ENCODE data around the gene PDE5A. TPM values are rescaled to one million over a fixed set of nuclear protein-coding genes. Genes with fewer than 3 reads are reported as not detected.

The PDE5A gene
- polyA plus RNA-seq, 1 of the 3 experiments (the other 2 are of a cell fraction), result 6.4 TPM

DNA sequence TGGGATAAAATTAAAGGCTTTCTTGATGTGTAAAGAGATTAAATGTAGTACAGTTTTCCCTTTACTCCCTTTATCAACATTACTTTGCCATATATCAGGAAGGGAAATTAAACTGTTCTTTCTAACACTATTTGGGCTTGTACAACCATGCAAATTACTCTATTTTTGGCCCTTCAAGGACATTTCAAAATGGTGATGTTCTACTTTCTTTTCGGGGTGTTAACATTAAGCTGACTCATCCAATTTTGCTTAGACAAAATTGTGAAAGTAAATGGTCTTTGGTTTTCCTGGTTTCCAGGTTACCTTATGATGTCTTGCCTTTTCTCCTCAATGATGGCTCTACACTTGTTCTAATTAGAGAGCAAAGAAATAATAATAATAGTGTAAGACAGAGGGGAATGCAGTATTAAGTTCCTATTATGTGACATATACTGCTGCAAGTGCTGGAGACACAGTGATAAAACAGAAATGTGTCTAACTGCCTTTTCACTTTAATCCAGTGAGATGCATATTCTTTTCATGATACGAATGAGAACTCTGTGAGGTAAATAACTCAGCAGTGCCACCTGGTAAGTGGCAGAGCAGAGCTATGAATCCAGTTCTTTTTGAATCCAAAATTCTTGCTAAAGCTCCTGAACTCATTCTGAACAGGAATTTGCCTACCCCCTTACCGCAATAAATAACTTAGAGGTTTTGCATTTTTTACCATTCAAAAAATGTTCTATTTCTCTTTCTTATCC is 35.7 kb upstream of the PDE5A start:
- H3K4me3 ChIP-seq (ENCODE audit: low read depth in 2 of 2, low read length in 1 of 2), result no peak overlapping the region
- H3F3A ChIP-seq (replicated peaks; ENCODE audit: insufficient read depth), result no peaks in the 10 kb centered on the region
- 69% methylated on average over 3 of the region's 3 CpGs for WGBS (ENCODE audit: low lambda C conversion rate)
- CTCF ChIA-PET, result interaction anchor here (1.4 to 1.9 kb wide), 3 partner anchors 9 to 36 kb away, joined by 4 to 5 read pairs (median 5); partner anchors contain the start of gene PDE5A
- peaks cover 4 to 5% of the 10 kb centered on the region in 2 experiments; a peak in 3 of 4 replicates for H3K4me1 ChIP-seq (ENCODE audit: control insufficient read depth in 1 of 2, insufficient read depth in 2 of 2, low read depth in 1 of 2, low read length in 1 of 2)
- no peaks in the 10 kb centered on the region for H3K36me3 ChIP-seq (replicated peaks in 1 of 2; ENCODE audit: control insufficient read depth in 1 of 2, insufficient read depth in 2 of 2, low read length in 1 of 2)
- no peak overlapping the region for H3K27ac ChIP-seq (ENCODE audit: low read depth in 2 of 2, low read length in 1 of 2)
- H3K79me2 ChIP-seq (ENCODE audit: insufficient read depth), result no peaks in the 10 kb centered on the region
- DNase-seq, result no peak
- TF ChIP-seq NRF1 (IDR thresholded peaks at IDR 0.05; ENCODE audit: low read depth, low read length) (no peak), RAD21 (IDR thresholded peaks at IDR 0.05; ENCODE audit: low read length) (no peak), CHD2 (IDR thresholded peaks at IDR 0.05; ENCODE audit: low read length, partially characterized antibody) (no peak), RCOR1 (IDR thresholded peaks at IDR 0.05; ENCODE audit: low read length) (no peak), TEAD4 (IDR thresholded peaks at IDR 0.05; ENCODE audit: borderline replicate concordance, insufficient read depth) (no peak), GATA2 (CRISPR knock-in tag; IDR thresholded peaks at IDR 0.05) (no peak), GABPA (IDR thresholded peaks at IDR 0.05; ENCODE audit: low read depth) (no peak), MEF2A (IDR thresholded peaks at IDR 0.05; ENCODE audit: borderline replicate concordance, low read depth) (no peak), YY1 (IDR thresholded peaks at IDR 0.05; ENCODE audit: low read depth) (no peak), FOXM1 (IDR thresholded peaks at IDR 0.05; ENCODE audit: low read depth) (no peak), SMC3 (IDR thresholded peaks at IDR 0.05; ENCODE audit: low read depth, low read length) (no peak), NFIC (IDR thresholded peaks at IDR 0.05; ENCODE audit: borderline replicate concordance) (no peak), TCF12 (IDR thresholded peaks at IDR 0.05) (no peak)
- TF ChIP-seq, protein P1, sequence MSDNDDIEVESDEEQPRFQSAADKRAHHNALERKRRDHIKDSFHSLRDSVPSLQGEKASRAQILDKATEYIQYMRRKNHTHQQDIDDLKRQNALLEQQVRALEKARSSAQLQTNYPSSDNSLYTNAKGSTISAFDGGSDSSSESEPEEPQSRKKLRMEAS (IDR thresholded peaks at IDR 0.05; ENCODE audit: low read depth), result no peak
- TF ChIP-seq, protein P2, sequence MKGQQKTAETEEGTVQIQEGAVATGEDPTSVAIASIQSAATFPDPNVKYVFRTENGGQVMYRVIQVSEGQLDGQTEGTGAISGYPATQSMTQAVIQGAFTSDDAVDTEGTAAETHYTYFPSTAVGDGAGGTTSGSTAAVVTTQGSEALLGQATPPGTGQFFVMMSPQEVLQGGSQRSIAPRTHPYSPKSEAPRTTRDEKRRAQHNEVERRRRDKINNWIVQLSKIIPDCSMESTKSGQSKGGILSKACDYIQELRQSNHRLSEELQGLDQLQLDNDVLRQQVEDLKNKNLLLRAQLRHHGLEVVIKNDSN (IDR thresholded peaks at IDR 0.05; ENCODE audit: borderline replicate concordance, low read depth), result no peak
- peak overlapping the region; percentile 42 for H3K4me2 ChIP-seq
- no peaks in the 10 kb centered on the region for H3K9me2 ChIP-seq
- no peak overlapping the region for H3K9ac ChIP-seq
- POLR2A ChIA-PET, result no interaction called here
- H3K27me3 ChIP-seq (ENCODE audit: insufficient read depth), result no peaks in the 10 kb centered on the region
- peak overlapping the region; percentile 58; the same call in 1 of the 2 replicates for H2AFZ ChIP-seq (ENCODE audit: low read depth)
- no peaks in the 10 kb centered on the region for H3K9me3 ChIP-seq
- no peaks in the 10 kb centered on the region for H4K20me1 ChIP-seq (ENCODE audit: insufficient read depth)

DNA sequence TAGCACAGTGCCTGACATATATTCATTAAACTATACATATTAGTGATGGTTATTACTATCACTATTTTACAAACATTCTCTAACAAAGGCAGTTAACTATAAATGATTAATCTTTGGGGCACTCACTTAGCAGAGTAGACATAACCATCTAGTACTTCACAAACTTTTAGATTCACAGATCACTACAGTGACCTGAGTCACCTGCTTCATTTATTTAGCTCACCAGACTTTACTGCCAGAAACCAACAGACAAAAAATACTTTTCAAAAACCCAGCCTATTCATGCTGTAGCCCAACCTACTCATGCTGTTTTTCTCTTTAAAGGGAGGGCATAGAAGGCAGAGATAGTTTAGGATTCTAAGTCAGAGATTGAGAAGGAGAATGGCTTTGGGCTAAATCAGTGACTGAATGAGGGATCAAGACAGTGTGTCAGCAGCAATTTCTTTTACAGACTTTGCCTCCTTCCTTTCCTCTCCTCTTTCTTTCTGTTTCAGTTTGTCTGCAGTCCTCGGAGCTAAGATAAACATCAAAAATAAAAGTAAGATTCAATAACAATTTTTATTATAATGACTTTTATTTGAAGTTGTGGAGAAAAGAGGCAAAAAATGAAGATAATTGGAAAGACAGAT is 34.7 kb upstream of the PDE5A start:
- H3K9me3 ChIP-seq, result no peaks in the 10 kb centered on the region
- H3K9me2 ChIP-seq, result no peaks in the 10 kb centered on the region
- no peak overlapping the region for H3K27ac ChIP-seq (ENCODE audit: low read depth in 2 of 2, low read length in 1 of 2)
- H3K27me3 ChIP-seq (ENCODE audit: insufficient read depth), result no peaks in the 10 kb centered on the region
- 9% methylated on average over 1 of the region's 1 CpG for WGBS (ENCODE audit: low lambda C conversion rate)
- no peaks in the 10 kb centered on the region for H3K79me2 ChIP-seq (ENCODE audit: insufficient read depth)
- no peaks in the 10 kb centered on the region for H3K36me3 ChIP-seq (replicated peaks in 1 of 2; ENCODE audit: control insufficient read depth in 1 of 2, insufficient read depth in 2 of 2, low read length in 1 of 2)
- CTCF ChIA-PET, result interaction anchor here (1.6 to 1.9 kb wide), 2 partner anchors 8 to 35 kb away, joined by 5 read pairs; partner anchors contain the start of gene PDE5A
- peak overlapping the region; percentile 42 for H3K4me2 ChIP-seq
- H4K20me1 ChIP-seq (ENCODE audit: insufficient read depth), result no peaks in the 10 kb centered on the region
- H3F3A ChIP-seq (replicated peaks; ENCODE audit: insufficient read depth), result no peaks in the 10 kb centered on the region
- peak overlapping the region in 1 of 2 experiments; percentile 2; a peak in 1 of 4 replicates for H3K4me3 ChIP-seq (ENCODE audit: low read depth in 2 of 2, low read length in 1 of 2)
- POLR2A ChIA-PET, result no interaction called here
- no peak overlapping the region for H3K9ac ChIP-seq
- no peak for DNase-seq
- H2AFZ ChIP-seq (ENCODE audit: low read depth), result peak overlapping the region; percentile 58
- H3K4me1 ChIP-seq (ENCODE audit: control insufficient read depth in 1 of 2, insufficient read depth in 2 of 2, low read depth in 1 of 2, low read length in 1 of 2), result peaks cover 4 to 5% of the 10 kb centered on the region in 2 experiments; a peak in 3 of 4 replicates
- TF ChIP-seq, protein P3, sequence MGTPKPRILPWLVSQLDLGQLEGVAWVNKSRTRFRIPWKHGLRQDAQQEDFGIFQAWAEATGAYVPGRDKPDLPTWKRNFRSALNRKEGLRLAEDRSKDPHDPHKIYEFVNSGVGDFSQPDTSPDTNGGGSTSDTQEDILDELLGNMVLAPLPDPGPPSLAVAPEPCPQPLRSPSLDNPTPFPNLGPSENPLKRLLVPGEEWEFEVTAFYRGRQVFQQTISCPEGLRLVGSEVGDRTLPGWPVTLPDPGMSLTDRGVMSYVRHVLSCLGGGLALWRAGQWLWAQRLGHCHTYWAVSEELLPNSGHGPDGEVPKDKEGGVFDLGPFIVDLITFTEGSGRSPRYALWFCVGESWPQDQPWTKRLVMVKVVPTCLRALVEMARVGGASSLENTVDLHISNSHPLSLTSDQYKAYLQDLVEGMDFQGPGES (IDR thresholded peaks at IDR 0.05; ENCODE audit: low read depth, low read length), result no peak
- TF ChIP-seq TEAD4 (IDR thresholded peaks at IDR 0.05; ENCODE audit: borderline replicate concordance, insufficient read depth), result no peak
- no peak for TF ChIP-seq MXI1 (IDR thresholded peaks at IDR 0.05; ENCODE audit: low read depth, low read length)
- no peak for TF ChIP-seq FOSL2 (IDR thresholded peaks at IDR 0.05; ENCODE audit: borderline replicate concordance, low read depth)
- TF ChIP-seq RXRA (IDR thresholded peaks at IDR 0.05; ENCODE audit: borderline replicate concordance, low read depth), result no peak
- no peak for TF ChIP-seq SMC3 (IDR thresholded peaks at IDR 0.05; ENCODE audit: low read depth, low read length)
- TF ChIP-seq, protein P4, sequence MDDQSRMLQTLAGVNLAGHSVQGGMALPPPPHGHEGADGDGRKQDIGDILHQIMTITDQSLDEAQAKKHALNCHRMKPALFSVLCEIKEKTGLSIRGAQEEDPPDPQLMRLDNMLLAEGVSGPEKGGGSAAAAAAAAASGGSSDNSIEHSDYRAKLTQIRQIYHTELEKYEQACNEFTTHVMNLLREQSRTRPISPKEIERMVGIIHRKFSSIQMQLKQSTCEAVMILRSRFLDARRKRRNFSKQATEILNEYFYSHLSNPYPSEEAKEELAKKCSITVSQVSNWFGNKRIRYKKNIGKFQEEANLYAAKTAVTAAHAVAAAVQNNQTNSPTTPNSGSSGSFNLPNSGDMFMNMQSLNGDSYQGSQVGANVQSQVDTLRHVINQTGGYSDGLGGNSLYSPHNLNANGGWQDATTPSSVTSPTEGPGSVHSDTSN (IDR thresholded peaks at IDR 0.05), result no peak
- no peak for TF ChIP-seq JUND (IDR thresholded peaks at IDR 0.05)
- TF ChIP-seq TCF12 (IDR thresholded peaks at IDR 0.05), result no peak
- TF ChIP-seq TAF1 (IDR thresholded peaks at IDR 0.05; ENCODE audit: borderline replicate concordance, low read depth, low read length), result no peak
- TF ChIP-seq NFIC (IDR thresholded peaks at IDR 0.05; ENCODE audit: borderline replicate concordance), result no peak
- TF ChIP-seq, protein P5, sequence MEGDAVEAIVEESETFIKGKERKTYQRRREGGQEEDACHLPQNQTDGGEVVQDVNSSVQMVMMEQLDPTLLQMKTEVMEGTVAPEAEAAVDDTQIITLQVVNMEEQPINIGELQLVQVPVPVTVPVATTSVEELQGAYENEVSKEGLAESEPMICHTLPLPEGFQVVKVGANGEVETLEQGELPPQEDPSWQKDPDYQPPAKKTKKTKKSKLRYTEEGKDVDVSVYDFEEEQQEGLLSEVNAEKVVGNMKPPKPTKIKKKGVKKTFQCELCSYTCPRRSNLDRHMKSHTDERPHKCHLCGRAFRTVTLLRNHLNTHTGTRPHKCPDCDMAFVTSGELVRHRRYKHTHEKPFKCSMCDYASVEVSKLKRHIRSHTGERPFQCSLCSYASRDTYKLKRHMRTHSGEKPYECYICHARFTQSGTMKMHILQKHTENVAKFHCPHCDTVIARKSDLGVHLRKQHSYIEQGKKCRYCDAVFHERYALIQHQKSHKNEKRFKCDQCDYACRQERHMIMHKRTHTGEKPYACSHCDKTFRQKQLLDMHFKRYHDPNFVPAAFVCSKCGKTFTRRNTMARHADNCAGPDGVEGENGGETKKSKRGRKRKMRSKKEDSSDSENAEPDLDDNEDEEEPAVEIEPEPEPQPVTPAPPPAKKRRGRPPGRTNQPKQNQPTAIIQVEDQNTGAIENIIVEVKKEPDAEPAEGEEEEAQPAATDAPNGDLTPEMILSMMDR (IDR thresholded peaks at IDR 0.05), result no peak

Data from SK-N-SH (cell line).